22Rv1 (cell line): ENCODE measurements around the gene CAPN13.

Experiments
- H3K27ac ChIP-seq: fragments of 450-650 bp; 2 replicates; pipeline ENCODE4 v1.5.1; 2017
- ZFX ChIP-seq: fragments of 450-650 bp; IDR thresholded peaks from 2 replicates; pipeline ENCODE4 v1.6.1; 2017; ENCODE audit warnings: antibody characterized with exemption, borderline replicate concordance
- TF ChIP-seq, protein P1 (sequence below): fragments of 450-650 bp; IDR thresholded peaks from 2 replicates; pipeline ENCODE4 v1.5.1; 2017; ENCODE audit warnings: mild to moderate bottlenecking

Gene CAPN13

DNA sequence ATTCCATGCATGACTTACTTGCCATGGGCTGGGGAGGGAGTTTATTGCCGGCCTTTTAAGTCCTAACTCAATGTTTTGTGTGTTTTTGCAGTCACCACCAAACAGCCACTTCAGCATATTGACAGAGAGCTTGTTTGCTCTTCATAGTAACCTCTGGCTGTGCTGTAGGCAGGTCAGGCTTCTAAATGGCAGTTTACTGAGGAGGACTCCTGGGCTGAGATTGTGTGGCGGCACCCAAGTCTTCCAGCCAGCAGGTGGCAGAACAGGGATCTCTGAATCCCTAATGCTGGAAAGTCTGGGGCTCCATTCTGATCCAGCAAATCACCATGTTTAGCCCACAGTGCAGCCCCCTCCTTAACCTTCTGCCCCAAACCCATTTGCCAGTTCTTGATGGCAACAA lies 121.2 kb downstream of the CAPN13 start:
- TF ChIP-seq, protein P1, sequence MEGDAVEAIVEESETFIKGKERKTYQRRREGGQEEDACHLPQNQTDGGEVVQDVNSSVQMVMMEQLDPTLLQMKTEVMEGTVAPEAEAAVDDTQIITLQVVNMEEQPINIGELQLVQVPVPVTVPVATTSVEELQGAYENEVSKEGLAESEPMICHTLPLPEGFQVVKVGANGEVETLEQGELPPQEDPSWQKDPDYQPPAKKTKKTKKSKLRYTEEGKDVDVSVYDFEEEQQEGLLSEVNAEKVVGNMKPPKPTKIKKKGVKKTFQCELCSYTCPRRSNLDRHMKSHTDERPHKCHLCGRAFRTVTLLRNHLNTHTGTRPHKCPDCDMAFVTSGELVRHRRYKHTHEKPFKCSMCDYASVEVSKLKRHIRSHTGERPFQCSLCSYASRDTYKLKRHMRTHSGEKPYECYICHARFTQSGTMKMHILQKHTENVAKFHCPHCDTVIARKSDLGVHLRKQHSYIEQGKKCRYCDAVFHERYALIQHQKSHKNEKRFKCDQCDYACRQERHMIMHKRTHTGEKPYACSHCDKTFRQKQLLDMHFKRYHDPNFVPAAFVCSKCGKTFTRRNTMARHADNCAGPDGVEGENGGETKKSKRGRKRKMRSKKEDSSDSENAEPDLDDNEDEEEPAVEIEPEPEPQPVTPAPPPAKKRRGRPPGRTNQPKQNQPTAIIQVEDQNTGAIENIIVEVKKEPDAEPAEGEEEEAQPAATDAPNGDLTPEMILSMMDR, result peak; percentile 59
- no peak for TF ChIP-seq ZFX
- H3K27ac ChIP-seq, result no peak overlapping the region

- no peak for TF ChIP-seq ZFX
- TF ChIP-seq, protein P1, result no peak
- H3K27ac ChIP-seq, result no peak overlapping the region
Measured at GRCh38 chr2:30684996-30685395, 122.2 kb downstream of the CAPN13 start.

DNA sequence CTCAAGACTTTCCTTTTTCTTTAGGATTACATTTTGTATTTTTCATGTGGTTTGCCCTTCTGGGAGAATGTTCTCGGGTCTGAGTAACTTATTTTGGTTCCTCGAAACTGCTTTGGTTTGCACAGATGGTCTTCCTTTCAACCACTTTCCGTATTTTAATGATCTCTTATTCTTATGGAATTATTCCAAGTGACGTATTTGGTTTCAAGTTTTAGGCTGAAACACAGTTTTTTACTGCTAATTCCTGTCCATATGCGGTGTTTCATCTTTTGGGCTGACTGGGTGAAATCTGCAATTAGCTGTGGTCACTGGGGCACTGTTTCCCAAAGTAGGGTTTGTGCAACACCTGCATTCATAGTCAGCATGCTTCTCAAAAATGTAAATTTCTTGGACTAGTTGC lies 122.7 kb downstream of the CAPN13 start:
- TF ChIP-seq ZFX, result no peak
- TF ChIP-seq, protein P1, result no peak
- no peak overlapping the region for H3K27ac ChIP-seq

DNA sequence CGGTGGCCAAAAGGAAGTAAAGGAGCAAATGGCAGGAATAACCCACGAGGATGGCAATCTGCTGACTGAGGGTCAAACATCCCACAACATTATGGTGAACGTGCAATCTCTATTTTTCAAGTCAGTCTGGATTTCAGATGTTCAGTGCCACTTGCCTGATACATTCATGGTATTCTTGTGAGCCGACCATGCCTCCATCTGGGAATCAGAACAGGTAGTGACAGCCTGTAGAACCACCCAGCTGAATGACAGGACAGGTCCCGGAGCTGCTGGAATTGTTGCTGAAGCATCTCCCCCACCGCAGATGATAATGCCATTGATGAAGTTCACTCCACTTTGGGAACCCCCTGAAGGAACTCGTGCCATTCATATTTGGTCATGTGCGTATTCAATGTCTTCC lies 123.2 kb downstream of the CAPN13 start:
- TF ChIP-seq, protein P1, result no peak
- TF ChIP-seq ZFX, result no peak
- H3K27ac ChIP-seq, result no peak overlapping the region

GRCh38 chr2:30683236-30683956 lies 123.8 kb downstream of the CAPN13 start:
- no peak overlapping the region for H3K27ac ChIP-seq
- TF ChIP-seq ZFX, result no peak
- TF ChIP-seq, protein P1, result no peak

DNA sequence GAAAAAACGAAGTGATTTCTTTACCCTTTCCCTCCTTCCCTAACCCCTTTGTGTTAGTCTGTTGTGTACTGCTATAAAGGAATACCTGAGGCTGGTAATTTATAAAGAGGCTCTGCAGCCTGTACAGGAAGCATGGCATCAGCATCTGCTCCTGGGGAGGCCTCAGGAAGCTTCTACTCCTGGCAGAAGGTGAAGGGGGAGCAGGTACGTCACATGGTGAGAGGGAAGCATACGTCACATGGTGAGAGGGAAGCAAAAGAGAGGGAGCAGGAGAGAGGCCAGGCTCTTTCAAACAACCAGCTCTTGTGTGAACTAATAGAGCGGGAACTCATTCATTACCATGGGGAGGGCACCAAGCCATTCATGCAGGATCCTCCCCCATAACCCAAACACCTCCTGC lies 126.2 kb downstream of the CAPN13 start:
- no peak for TF ChIP-seq ZFX
- TF ChIP-seq, protein P1, result no peak
- no peak overlapping the region for H3K27ac ChIP-seq

GRCh38 chr2:30680121-30680520 lies 127.1 kb downstream of the CAPN13 start:
- no peak overlapping the region for H3K27ac ChIP-seq
- no peak for TF ChIP-seq ZFX
- TF ChIP-seq, protein P1, result no peak
